ENCODE results near the gene LIN7A.

The LIN7A gene

DNA sequence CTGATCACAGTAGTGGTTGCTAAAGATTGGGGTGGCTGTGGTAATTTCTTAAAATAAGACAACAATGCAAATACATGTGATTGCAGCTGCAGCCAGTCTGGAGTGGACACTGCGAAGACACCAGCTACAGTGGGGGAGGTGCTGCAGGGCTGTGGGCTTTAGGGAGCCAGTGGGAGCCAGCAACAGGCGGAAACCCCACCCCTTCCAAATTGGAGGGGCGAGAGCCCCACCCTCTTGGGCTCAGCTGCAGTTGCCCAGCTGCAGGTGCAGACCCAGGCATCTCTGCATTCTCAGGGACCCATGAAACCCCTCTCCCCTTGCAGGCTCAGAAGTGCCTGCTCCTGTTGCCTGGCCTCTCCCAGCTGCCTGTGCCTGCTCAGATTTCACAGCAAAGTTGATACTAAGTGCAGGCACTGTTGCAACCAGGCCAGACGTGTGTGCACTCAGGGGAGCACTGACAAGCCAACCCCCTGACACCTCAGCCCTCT, 116.2 kb downstream of the LIN7A start:
- Histone ChIP-seq H3K36me3 (ENCODE audit: control insufficient read depth, insufficient read depth, low read length) (no peaks in the 10 kb centered on the region), H3K27me3 (ENCODE audit: control insufficient read depth, insufficient read depth, low read length) (no peaks in the 10 kb centered on the region), H3K9ac (ENCODE audit: low read length) (no peak overlapping the region), H3K4me1 (ENCODE audit: control insufficient read depth, insufficient read depth, low read length) (no peaks in the 10 kb centered on the region), H3K4me3 (ENCODE audit: low read length) (no peak overlapping the region), H3K9me3 (ENCODE audit: control insufficient read depth, low read length) (no peaks in the 10 kb centered on the region)

DNA sequence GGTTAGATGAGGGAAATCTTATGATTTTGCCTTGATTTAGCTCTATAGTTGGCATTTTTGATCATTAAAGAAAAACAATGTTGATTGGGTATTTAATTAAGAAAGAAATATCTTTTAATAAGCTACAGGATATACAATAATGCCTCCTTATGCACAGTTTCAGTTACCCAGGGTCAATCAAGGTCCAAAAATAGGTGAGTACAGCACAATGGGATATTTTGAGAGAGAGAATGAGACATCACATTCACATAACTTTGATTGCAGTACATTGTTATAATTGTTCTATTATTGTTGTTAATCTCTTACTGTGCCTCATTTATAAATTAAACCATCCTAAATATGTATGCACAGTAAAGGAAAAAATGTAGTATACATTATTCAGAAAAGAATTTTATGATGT, 118.9 kb downstream of the LIN7A start:
- no peaks in the 10 kb centered on the region for H3K27me3 ChIP-seq (ENCODE audit: control insufficient read depth, insufficient read depth, low read length)
- no peaks in the 10 kb centered on the region for H3K9me3 ChIP-seq (ENCODE audit: control insufficient read depth, low read length)
- no peaks in the 10 kb centered on the region for H3K36me3 ChIP-seq (ENCODE audit: control insufficient read depth, insufficient read depth, low read length)
- no peaks in the 10 kb centered on the region for H3K4me1 ChIP-seq (ENCODE audit: control insufficient read depth, insufficient read depth, low read length)
- no peak overlapping the region for H3K4me3 ChIP-seq (ENCODE audit: low read length)
- no peak overlapping the region for H3K9ac ChIP-seq (ENCODE audit: low read length)

DNA sequence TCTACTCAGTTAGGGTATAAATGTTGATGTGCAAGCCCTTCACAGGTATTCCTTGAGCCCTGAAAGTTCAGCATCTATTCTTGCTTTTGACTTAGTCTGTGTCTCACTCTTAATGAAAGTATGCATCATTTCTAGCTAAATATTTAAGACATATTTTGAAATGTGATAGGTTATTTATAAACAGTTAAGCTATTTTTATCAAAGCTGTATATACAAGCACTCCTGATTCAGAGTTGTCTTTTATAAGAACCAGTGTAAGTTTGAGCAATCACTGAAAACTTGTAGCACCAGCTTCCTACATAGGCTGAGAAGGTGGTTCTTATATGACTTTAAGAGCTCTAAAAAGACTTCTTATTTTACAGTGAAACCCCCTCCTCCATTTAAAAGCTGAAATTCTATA, 122.4 kb downstream of the LIN7A start:
- no peaks in the 10 kb centered on the region for H3K4me1 ChIP-seq (ENCODE audit: control insufficient read depth, insufficient read depth, low read length)
- no peaks in the 10 kb centered on the region for H3K27me3 ChIP-seq (ENCODE audit: control insufficient read depth, insufficient read depth, low read length)
- H3K36me3 ChIP-seq (ENCODE audit: control insufficient read depth, insufficient read depth, low read length): no peaks in the 10 kb centered on the region
- H3K9ac ChIP-seq (ENCODE audit: low read length): no peak overlapping the region
- no peaks in the 10 kb centered on the region for H3K9me3 ChIP-seq (ENCODE audit: control insufficient read depth, low read length)
- no peak overlapping the region for H3K4me3 ChIP-seq (ENCODE audit: low read length)

DNA sequence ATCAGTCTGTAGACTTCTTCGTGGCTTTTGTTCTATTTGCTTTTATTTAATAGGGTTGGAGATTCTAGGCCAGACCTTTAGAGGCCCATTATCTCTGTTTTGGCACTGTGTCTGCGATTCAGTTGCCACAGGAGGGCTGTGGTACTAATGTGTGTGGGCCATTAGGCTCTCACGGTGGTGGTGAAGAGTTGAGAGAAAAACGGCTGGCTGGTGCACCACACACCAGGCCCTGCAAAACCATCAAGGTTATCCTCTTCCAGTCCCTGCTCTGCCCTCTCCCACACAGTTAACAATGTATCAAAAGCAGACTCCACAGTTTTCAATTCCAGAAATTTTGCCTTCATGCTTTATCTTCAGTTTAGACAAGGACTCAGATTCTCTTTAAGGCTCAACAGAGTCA, 123.3 kb downstream of the LIN7A start:
- Histone ChIP-seq H3K27me3 (ENCODE audit: control insufficient read depth, insufficient read depth, low read length) (no peaks in the 10 kb centered on the region), H3K9me3 (ENCODE audit: control insufficient read depth, low read length) (no peaks in the 10 kb centered on the region), H3K9ac (ENCODE audit: low read length) (no peak overlapping the region), H3K36me3 (ENCODE audit: control insufficient read depth, insufficient read depth, low read length) (no peaks in the 10 kb centered on the region), H3K4me3 (ENCODE audit: low read length) (no peak overlapping the region), H3K4me1 (ENCODE audit: control insufficient read depth, insufficient read depth, low read length) (no peaks in the 10 kb centered on the region)

DNA sequence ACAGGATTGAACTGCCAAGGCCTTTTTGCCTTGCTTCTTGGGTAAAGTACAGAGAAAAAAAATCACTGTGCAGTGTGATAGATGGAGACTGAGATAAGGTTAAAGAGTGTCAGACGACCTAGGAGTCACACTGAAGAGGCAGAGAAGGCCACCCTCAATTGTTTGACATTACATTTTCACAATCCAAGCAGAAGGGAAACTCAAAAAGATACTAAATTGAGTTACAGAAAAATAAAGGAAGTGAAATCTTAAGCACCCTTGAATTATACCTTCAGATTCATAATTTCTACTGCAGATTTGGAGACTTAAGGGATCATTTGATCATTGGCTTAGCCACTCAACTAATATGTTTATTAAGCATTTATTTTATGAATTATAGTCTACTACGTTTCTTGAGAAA, 123.9 kb downstream of the LIN7A start:
- Histone ChIP-seq H3K4me1 (ENCODE audit: control insufficient read depth, insufficient read depth, low read length) (no peaks in the 10 kb centered on the region), H3K9me3 (ENCODE audit: control insufficient read depth, low read length) (no peaks in the 10 kb centered on the region), H3K9ac (ENCODE audit: low read length) (no peak overlapping the region)

DNA sequence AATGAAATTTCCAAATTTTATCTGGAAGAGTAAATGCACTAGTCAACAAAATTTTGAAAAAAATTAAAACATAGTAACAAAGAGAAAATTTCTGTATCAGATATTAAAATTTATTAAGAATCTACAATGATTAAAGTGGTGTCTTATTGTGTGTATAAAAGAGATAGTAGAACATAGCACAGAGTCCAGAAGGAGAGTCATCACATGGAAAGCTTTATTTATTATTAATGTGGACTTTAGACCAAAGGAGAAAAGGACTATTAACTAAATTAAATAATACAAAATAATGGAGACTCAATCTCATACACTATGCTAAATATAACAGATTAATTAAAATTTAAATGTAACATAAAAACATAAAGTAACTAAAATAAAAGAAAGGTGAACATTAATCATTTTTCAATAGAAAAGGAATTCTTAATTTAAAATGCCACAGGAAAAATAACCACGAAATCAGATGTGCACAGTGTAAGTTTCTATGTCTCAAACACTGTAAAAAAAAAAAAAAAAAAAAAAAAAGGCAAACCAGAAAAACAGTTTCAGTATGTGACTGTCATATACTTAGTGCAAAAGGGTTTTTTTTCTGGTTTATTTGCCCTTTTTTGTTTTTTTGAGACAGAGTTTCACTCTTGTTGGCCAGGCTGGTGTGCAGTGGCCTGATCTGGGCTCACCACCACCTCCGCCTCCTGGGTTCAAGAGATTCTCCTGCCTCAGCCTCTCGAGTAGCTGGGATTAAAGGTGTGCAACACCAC, 125.6 kb downstream of the LIN7A start:
- Histone ChIP-seq H3K9me3 (ENCODE audit: control insufficient read depth, low read length) (no peaks in the 10 kb centered on the region), H3K27me3 (ENCODE audit: control insufficient read depth, insufficient read depth, low read length) (no peaks in the 10 kb centered on the region), H3K4me1 (ENCODE audit: control insufficient read depth, insufficient read depth, low read length) (no peaks in the 10 kb centered on the region), H3K9ac (ENCODE audit: low read length) (no peak overlapping the region), H3K4me3 (ENCODE audit: low read length) (no peak overlapping the region), H3K36me3 (ENCODE audit: control insufficient read depth, insufficient read depth, low read length) (no peaks in the 10 kb centered on the region)

More for the DNA sequence above, 123.9 kb downstream of the LIN7A start:
- Histone ChIP-seq H3K36me3 (ENCODE audit: control insufficient read depth, insufficient read depth, low read length) (no peaks in the 10 kb centered on the region), H3K27me3 (ENCODE audit: control insufficient read depth, insufficient read depth, low read length) (no peaks in the 10 kb centered on the region), H3K4me3 (ENCODE audit: low read length) (no peak overlapping the region)

DNA sequence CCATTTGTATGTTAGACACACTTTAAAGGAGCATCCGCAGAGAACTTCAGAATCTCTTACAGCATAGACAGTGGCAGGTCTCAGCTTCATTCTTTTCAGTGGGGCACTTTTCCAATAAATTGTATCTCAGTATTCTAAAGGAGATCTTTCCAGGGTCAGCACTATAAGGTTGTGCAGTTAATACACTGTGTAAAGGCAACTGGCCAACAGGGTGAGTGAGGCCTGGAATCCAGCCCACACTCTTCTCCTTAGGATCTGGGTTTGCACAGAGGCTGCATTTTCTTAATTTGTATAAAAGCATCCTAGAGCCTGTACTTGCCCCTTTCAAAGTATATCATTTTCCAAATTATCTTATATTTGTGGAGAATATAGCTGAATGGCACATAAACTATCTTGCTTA, 126.9 kb downstream of the LIN7A start:
- no peaks in the 10 kb centered on the region for H3K36me3 ChIP-seq (ENCODE audit: control insufficient read depth, insufficient read depth, low read length)

DNA sequence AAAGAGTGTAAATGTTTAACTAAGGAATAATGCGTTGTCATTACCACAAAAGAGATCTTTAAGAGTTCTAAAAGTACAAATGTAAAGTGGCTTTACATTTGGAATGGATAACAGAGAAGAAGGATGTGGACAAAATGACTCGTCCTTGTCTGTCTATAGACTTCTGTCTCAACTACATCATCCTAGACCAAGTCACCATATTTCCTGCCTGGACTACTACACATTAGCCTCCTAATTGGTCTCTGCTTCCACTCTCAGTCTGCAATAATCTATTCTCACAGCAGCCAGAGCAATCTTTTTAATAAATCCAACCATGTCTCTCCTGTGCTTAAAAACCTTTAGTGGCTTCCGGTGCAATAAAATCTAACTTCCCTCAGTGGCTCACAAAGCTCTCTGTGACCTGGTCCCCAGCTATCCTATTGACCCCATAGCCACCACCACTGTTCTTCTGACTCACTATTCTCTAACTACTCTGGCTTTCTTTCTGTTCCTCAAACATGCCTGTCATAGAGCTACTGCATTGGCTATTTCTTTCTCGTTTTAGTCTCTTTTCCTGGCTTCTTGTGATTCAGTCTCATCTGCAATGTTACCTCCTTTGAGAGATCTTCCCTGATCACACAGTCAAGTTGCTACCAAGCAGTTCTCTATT, 130.0 kb downstream of the LIN7A start:
- Histone ChIP-seq H3K9me3 (ENCODE audit: control insufficient read depth, low read length) (no peaks in the 10 kb centered on the region), H3K36me3 (ENCODE audit: control insufficient read depth, insufficient read depth, low read length) (no peaks in the 10 kb centered on the region), H3K4me1 (ENCODE audit: control insufficient read depth, insufficient read depth, low read length) (no peaks in the 10 kb centered on the region), H3K27me3 (ENCODE audit: control insufficient read depth, insufficient read depth, low read length) (no peaks in the 10 kb centered on the region), H3K4me3 (ENCODE audit: low read length) (no peak overlapping the region), H3K9ac (ENCODE audit: low read length) (no peak overlapping the region)

More for the DNA sequence above, 126.9 kb downstream of the LIN7A start:
- Histone ChIP-seq H3K4me1 (ENCODE audit: control insufficient read depth, insufficient read depth, low read length) (no peaks in the 10 kb centered on the region), H3K4me3 (ENCODE audit: low read length) (no peak overlapping the region), H3K27me3 (ENCODE audit: control insufficient read depth, insufficient read depth, low read length) (no peaks in the 10 kb centered on the region), H3K9ac (ENCODE audit: low read length) (no peak overlapping the region), H3K9me3 (ENCODE audit: control insufficient read depth, low read length) (no peaks in the 10 kb centered on the region)

DNA sequence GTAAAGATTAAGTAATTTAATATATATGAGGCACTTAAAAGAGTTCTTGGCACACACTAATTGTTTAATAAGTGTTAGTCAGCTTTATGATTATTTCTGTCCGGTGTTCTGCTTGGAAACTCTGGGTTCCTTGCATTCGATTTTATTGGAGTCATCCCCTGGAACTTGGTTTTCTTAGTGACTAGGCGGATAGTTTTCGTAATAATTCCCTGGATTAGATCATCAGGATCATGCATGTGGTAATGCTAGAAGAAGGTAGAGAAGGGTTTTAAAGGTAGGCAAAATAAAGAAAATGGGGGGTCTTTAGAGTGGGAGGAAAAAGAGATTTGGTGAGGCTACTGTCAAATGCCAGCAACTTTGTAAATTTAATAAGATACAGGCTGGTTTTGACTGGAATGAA, 132.6 kb downstream of the LIN7A start:
- Histone ChIP-seq H3K27me3 (ENCODE audit: control insufficient read depth, insufficient read depth, low read length) (no peaks in the 10 kb centered on the region), H3K4me1 (ENCODE audit: control insufficient read depth, insufficient read depth, low read length) (no peaks in the 10 kb centered on the region), H3K4me3 (ENCODE audit: low read length) (no peak overlapping the region), H3K36me3 (ENCODE audit: control insufficient read depth, insufficient read depth, low read length) (no peaks in the 10 kb centered on the region), H3K9ac (ENCODE audit: low read length) (no peak overlapping the region), H3K9me3 (ENCODE audit: control insufficient read depth, low read length) (no peaks in the 10 kb centered on the region)

DNA sequence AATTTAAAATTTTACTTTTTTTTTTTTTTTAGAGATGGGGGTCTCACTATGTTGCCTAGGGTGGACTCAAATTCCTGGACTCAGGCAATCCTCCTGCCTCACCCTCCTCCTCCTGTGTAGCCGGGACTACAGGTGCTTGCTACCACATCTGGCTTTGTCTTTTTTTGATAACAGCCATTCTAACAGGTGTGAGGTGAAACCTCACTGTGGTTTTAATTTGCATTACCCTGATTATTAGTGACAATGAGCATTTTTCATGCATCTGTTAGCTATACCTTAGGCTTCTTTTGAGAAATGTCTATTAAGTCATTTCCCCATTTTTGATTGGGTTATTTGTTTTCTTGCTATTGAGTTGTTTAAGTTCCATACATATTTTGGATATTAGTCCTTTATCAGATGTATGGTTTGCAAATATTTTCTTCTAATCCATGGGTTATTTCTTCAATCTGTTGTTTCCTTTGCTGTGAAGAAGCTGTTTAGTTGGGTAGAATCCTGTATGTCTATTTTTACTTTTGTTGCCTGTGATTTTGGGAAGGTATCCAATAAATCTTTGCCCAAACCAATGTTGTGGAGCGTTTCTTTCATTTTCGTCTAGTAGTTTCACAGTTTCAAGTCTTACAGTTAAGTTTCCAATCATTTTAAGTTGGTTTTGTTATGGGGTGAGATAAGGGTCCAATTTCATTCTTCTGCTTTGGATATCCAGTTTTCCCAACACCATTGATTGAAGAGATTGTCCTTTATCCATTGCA, 134.9 kb downstream of the LIN7A start:
- H3K9me3 ChIP-seq (ENCODE audit: control insufficient read depth, low read length): no peaks in the 10 kb centered on the region
- no peak overlapping the region for H3K9ac ChIP-seq (ENCODE audit: low read length)
- H3K27me3 ChIP-seq (ENCODE audit: control insufficient read depth, insufficient read depth, low read length): no peaks in the 10 kb centered on the region
- H3K4me1 ChIP-seq (ENCODE audit: control insufficient read depth, insufficient read depth, low read length): no peaks in the 10 kb centered on the region
- no peaks in the 10 kb centered on the region for H3K36me3 ChIP-seq (ENCODE audit: control insufficient read depth, insufficient read depth, low read length)
- H3K4me3 ChIP-seq (ENCODE audit: low read length): no peak overlapping the region

DNA sequence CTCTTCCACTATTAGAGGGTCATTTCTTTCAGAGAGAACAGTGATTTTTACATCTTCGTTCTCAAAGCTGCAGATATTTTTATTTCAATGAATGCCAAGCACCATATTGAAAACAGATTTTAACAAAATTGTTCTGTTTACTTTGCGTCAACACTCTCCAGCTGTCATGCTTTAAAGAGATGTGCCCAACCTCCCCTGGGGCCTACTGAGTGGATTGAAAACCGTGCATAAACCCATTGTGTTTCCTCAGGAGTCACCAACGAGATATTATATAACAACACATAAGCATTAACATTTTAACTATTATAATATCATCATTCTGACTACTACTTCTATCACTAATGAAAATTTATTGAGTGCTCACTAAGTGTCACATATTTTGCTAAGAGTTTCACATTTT, 139.5 kb downstream of the LIN7A start:
- Histone ChIP-seq H3K4me1 (ENCODE audit: control insufficient read depth, insufficient read depth, low read length) (no peaks in the 10 kb centered on the region), H3K9ac (ENCODE audit: low read length) (no peak overlapping the region), H3K4me3 (ENCODE audit: low read length) (no peak overlapping the region), H3K36me3 (ENCODE audit: control insufficient read depth, insufficient read depth, low read length) (no peaks in the 10 kb centered on the region), H3K27me3 (ENCODE audit: control insufficient read depth, insufficient read depth, low read length) (no peaks in the 10 kb centered on the region), H3K9me3 (ENCODE audit: control insufficient read depth, low read length) (no peaks in the 10 kb centered on the region)

DNA sequence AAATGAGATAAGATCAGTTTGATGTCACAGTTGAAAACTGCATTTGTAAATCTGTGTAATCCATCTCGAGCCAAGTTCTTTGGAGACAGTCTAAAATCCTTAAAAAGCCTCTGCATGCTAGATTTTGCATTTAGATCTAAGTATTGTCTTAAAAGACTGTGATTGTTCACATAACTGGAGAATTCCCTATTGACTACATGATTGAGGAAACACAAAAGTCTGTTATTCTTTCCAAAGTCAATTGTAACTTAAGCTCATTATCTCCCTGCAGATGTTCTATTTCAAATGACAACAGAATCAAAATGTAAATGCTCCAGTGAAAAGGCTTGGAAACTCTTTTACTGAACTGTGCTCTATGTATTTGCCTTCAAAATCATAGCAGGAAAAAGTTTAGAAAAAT, 143.2 kb downstream of the LIN7A start:
- Histone ChIP-seq H3K9ac (ENCODE audit: low read length) (no peak overlapping the region), H3K36me3 (ENCODE audit: control insufficient read depth, insufficient read depth, low read length) (no peaks in the 10 kb centered on the region), H3K9me3 (ENCODE audit: control insufficient read depth, low read length) (no peaks in the 10 kb centered on the region)

More for the DNA sequence above, 143.2 kb downstream of the LIN7A start:
- Histone ChIP-seq H3K4me1 (ENCODE audit: control insufficient read depth, insufficient read depth, low read length) (no peaks in the 10 kb centered on the region), H3K4me3 (ENCODE audit: low read length) (no peak overlapping the region), H3K27me3 (ENCODE audit: control insufficient read depth, insufficient read depth, low read length) (no peaks in the 10 kb centered on the region)

Measured in mucosa of stomach (tissue), 1 donor.